CD4-positive, alpha-beta T cell (primary cell): ENCODE results near the gene C9. TPM values are rescaled to one million over a fixed set of nuclear protein-coding genes. Genes with fewer than 3 reads are reported as not detected.
"Not testable (repeated sequence)": the region's sequence is repeated elsewhere in the genome, so short reads cannot be mapped to it uniquely, and the experiment has no call there.

Experiments
- ATAC-seq: fragments of 200-7000 bp; cut with Tn5 transposase; one replicate; pipeline ENCODE4 v1.10.0; 2022; ENCODE audit warnings: mild to moderate bottlenecking; ENCODE audit not compliant: poor library complexity
- CTCF ChIA-PET: fragments of 350-600 bp; sonication (Branson Sonifier 250); formaldehyde crosslinking; loops from one replicate; lab custom pipeline; 2021; ENCODE audit warnings: antibody characterized with exemption, inconsistent platforms; lab: Charles Lee
- POLR2A ChIA-PET: fragments of 350-600 bp; sonication (Branson Sonifier 250); formaldehyde crosslinking; loops from one replicate; lab custom pipeline; 2021; ENCODE audit warnings: antibody characterized with exemption, inconsistent platforms; lab: Charles Lee
- DNase-seq, 14 experiments: peaks; one replicate each; pipeline ENCODE4 v3.0.0-alpha.2; 2013 to 2020; ENCODE audit warnings: mixed read lengths in 2 of 14
- H3K27ac ChIP-seq, 2 donors: one replicate each; pipeline versions ENCODE4 v1.5.1 to v1.7.0; 2013; ENCODE audit warnings: low read length in 2 of 2, low read depth in 1 of 2, mild to moderate bottlenecking in 1 of 2
- H3K27me3 ChIP-seq, 2 experiments: 1 replicate in 1 of 2; 2 replicates in 1 of 2; pipeline versions ENCODE4 v1.6.1 to v1.7.0; 2013; ENCODE audit warnings: low read length in 2 of 2, control low read depth in 1 of 2, mild to moderate bottlenecking in 1 of 2, moderate library complexity in 1 of 2; ENCODE audit not compliant: insufficient read depth in 2 of 2, control insufficient read depth in 1 of 2
- H3K36me3 ChIP-seq: one replicate; pipeline ENCODE4 v1.6.1; 2013; ENCODE audit warnings: low read length, control low read depth; ENCODE audit not compliant: insufficient read depth
- H3K4me1 ChIP-seq: one replicate; pipeline ENCODE4 v1.6.1; 2013; ENCODE audit warnings: low read length, control low read depth; ENCODE audit not compliant: insufficient read depth
- H3K4me3 ChIP-seq: one replicate; pipeline ENCODE4 v1.5.1; 2013; ENCODE audit warnings: mild to moderate bottlenecking, low read length, moderate library complexity
- H3K9me3 ChIP-seq, 2 experiments: 1 replicate in 1 of 2; 2 replicates in 1 of 2; pipeline versions ENCODE4 v1.6.1 to v1.7.0; 2013; ENCODE audit warnings: low read length in 2 of 2, mild to moderate bottlenecking in 2 of 2, control low read depth in 1 of 2, moderate library complexity in 1 of 2; ENCODE audit not compliant: control insufficient read depth in 1 of 2, insufficient read depth in 1 of 2
- H3K27ac Mint-ChIP-seq: one replicate; pipeline ENCODE4 v1.8.0; 2020; ENCODE audit warnings: mixed read lengths
- H3K27me3 Mint-ChIP-seq: one replicate; pipeline ENCODE4 v1.8.0; 2021; ENCODE audit warnings: mixed read lengths
- H3K36me3 Mint-ChIP-seq: one replicate; pipeline ENCODE4 v1.8.0; 2021; ENCODE audit warnings: low read depth, mixed read lengths
- H3K4me1 Mint-ChIP-seq: one replicate; pipeline ENCODE4 v1.8.0; 2021; ENCODE audit warnings: low read depth, mixed read lengths
- H3K4me3 Mint-ChIP-seq: one replicate; pipeline ENCODE4 v1.8.0; 2020; ENCODE audit warnings: mild to moderate bottlenecking, mixed read lengths
- H3K9me3 Mint-ChIP-seq: one replicate; pipeline ENCODE4 v1.8.0; 2020; ENCODE audit warnings: mixed read lengths
- CTCF ChIP-seq: fragments of 200-600 bp; IDR thresholded peaks from one replicate; pipeline ENCODE4 v1.8.0; 2022; ENCODE audit warnings: antibody characterized with exemption, mild to moderate bottlenecking
- intact Hi-C, 2 experiments: fragments of 100-400 bp; cut with DNase I in 1 of 2; cut with micrococcal nuclease in 1 of 2; formaldehyde crosslinking; loops; one replicate each; pipeline versions ENCODE4 v1.15.1 to v1.9.0; 2023 to 2025; cut with DNase I, micrococcal nuclease
- total RNA-seq, 174 experiments: library from RNA in 2 of 174; stranded (reverse) in 2 of 174; gene quantifications; one replicate each; pipeline ENCODE4 v1.2.3 and lab custom pipeline; 2021 to 2026

Gene C9
- total RNA-seq, 2 experiments from 2014 or later, result not detected

GRCh38 chr5:39328731-39329130 lies 35.6 kb downstream of the C9 start:
- Mint-ChIP-seq H3K9me3 (no peaks in the 10 kb centered on the region), H3K36me3 (no peaks in the 10 kb centered on the region), H3K4me1 (no peaks in the 10 kb centered on the region), H3K27me3 (peaks cover 5% of the 10 kb centered on the region), H3K4me3 (no peak overlapping the region), H3K27ac (no peak overlapping the region)
- no peaks in the 10 kb centered on the region for H3K36me3 ChIP-seq
- H3K27ac ChIP-seq, result no peak overlapping the region
- POLR2A ChIA-PET, result no interaction called here
- ATAC-seq, result no peak
- intact Hi-C loops, result no loop called here
- no peaks in the 10 kb centered on the region for H3K27me3 ChIP-seq
- H3K9me3 ChIP-seq, result peaks cover 0 to 3% of the 10 kb centered on the region in 2 experiments
- TF ChIP-seq CTCF, result no peak
- no peaks in the 10 kb centered on the region for H3K4me1 ChIP-seq
- DNase-seq, result no peak
- no peak overlapping the region for H3K4me3 ChIP-seq
- CTCF ChIA-PET, result no interaction called here

- ChIA-PET CTCF (no interaction called here), POLR2A (no interaction called here)
- TF ChIP-seq CTCF, result no peak
- H3K27ac Mint-ChIP-seq, result no peak overlapping the region
- no peak for DNase-seq
- H3K4me1 Mint-ChIP-seq, result no peaks in the 10 kb centered on the region
- peaks cover 0 to 5% of the 10 kb centered on the region in 2 experiments for H3K9me3 ChIP-seq
- peaks cover 6% of the 10 kb centered on the region for H3K9me3 Mint-ChIP-seq
- ATAC-seq, result no peak
- H3K4me1 ChIP-seq, result no peaks in the 10 kb centered on the region
- H3K4me3 Mint-ChIP-seq, result no peak overlapping the region
- H3K4me3 ChIP-seq, result no peak overlapping the region
- H3K36me3 Mint-ChIP-seq, result no peaks in the 10 kb centered on the region
- H3K27me3 Mint-ChIP-seq, result peaks cover 18% of the 10 kb centered on the region
- H3K27ac ChIP-seq, result no peak overlapping the region
- H3K27me3 ChIP-seq, result peaks cover 0 to 5% of the 10 kb centered on the region in 2 experiments
- H3K36me3 ChIP-seq, result no peaks in the 10 kb centered on the region
- intact Hi-C loops, result no loop called here
These were observed 40.8 kb downstream of the C9 start for GRCh38 chr5:39323542-39323941.

GRCh38 chr5:39319395-39319794 lies 44.9 kb downstream of the C9 start:
- Histone ChIP-seq H3K27me3 (peaks cover 0 to 5% of the 10 kb centered on the region in 2 experiments), H3K36me3 (no peaks in the 10 kb centered on the region), H3K27ac (no peak overlapping the region), H3K4me3 (no peak overlapping the region), H3K4me1 (no peaks in the 10 kb centered on the region), H3K9me3 (peaks cover 0 to 5% of the 10 kb centered on the region in 2 experiments)
- CTCF ChIA-PET, result no interaction called here
- TF ChIP-seq CTCF, result no peak
- peaks cover 6% of the 10 kb centered on the region for H3K9me3 Mint-ChIP-seq
- H3K4me1 Mint-ChIP-seq, result no peaks in the 10 kb centered on the region
- ATAC-seq, result no peak
- H3K36me3 Mint-ChIP-seq, result no peaks in the 10 kb centered on the region
- no peak overlapping the region for H3K4me3 Mint-ChIP-seq
- no peak overlapping the region for H3K27ac Mint-ChIP-seq
- intact Hi-C loops, result no loop called here
- POLR2A ChIA-PET, result no interaction called here
- DNase-seq, result no peak
- peaks cover 17% of the 10 kb centered on the region for H3K27me3 Mint-ChIP-seq

- H3K9me3 Mint-ChIP-seq, H3K4me3 Mint-ChIP-seq, H3K9me3 ChIP-seq, H3K27ac Mint-ChIP-seq, H3K4me3 ChIP-seq, ATAC-seq, DNase-seq, intact Hi-C loops, H3K27me3 ChIP-seq, CTCF ChIA-PET, H3K27ac ChIP-seq, H3K4me1 Mint-ChIP-seq, H3K36me3 ChIP-seq, H3K4me1 ChIP-seq, H3K36me3 Mint-ChIP-seq, POLR2A ChIA-PET: not testable (repeated sequence)
- peaks cover 17% of the 10 kb centered on the region for H3K27me3 Mint-ChIP-seq
These were observed 47.8 kb downstream of the C9 start for GRCh38 chr5:39316464-39316863.
